Measurements from ENCODE around the gene ASPM. TPM values are rescaled to one million over a fixed set of nuclear protein-coding genes. Genes with fewer than 3 reads are reported as not detected.

Gene ASPM
- total RNA-seq, 1 donor = 5.1 TPM

- no peak overlapping the region for H3K27ac ChIP-seq (ENCODE audit: low read depth, low read length)
- H3K27me3 ChIP-seq (ENCODE audit: insufficient read depth, low read length) = no peaks in the 10 kb centered on the region
- H2AFZ ChIP-seq (ENCODE audit: low read length) = no peak overlapping the region
- TF ChIP-seq, protein P1, sequence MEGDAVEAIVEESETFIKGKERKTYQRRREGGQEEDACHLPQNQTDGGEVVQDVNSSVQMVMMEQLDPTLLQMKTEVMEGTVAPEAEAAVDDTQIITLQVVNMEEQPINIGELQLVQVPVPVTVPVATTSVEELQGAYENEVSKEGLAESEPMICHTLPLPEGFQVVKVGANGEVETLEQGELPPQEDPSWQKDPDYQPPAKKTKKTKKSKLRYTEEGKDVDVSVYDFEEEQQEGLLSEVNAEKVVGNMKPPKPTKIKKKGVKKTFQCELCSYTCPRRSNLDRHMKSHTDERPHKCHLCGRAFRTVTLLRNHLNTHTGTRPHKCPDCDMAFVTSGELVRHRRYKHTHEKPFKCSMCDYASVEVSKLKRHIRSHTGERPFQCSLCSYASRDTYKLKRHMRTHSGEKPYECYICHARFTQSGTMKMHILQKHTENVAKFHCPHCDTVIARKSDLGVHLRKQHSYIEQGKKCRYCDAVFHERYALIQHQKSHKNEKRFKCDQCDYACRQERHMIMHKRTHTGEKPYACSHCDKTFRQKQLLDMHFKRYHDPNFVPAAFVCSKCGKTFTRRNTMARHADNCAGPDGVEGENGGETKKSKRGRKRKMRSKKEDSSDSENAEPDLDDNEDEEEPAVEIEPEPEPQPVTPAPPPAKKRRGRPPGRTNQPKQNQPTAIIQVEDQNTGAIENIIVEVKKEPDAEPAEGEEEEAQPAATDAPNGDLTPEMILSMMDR (IDR thresholded peaks at IDR 0.05; ENCODE audit: extremely low read depth, low read depth, low read length) = no peak
- DNase-seq (ENCODE audit: insufficient read length, low spot score, missing footprints) = no peak
- no peak overlapping the region for H3K4me2 ChIP-seq (ENCODE audit: insufficient read depth, low read length)
- no peak overlapping the region for H3K4me3 ChIP-seq (ENCODE audit: insufficient read depth, low read length)
- no peaks in the 10 kb centered on the region for H3K4me1 ChIP-seq (ENCODE audit: insufficient read depth, low read length)
- H3K36me3 ChIP-seq (ENCODE audit: insufficient read depth, low read length) = no peaks in the 10 kb centered on the region
- H4K20me1 ChIP-seq (ENCODE audit: insufficient read depth, low read length) = no peaks in the 10 kb centered on the region
- no peaks in the 10 kb centered on the region for H3K79me2 ChIP-seq (ENCODE audit: insufficient read depth, low read length)
- H3K9me3 ChIP-seq (ENCODE audit: low read depth, low read length) = no peaks in the 10 kb centered on the region
These were observed 6.2 kb upstream of the ASPM start for GRCh38 chr1:197152662-197153061.

DNA sequence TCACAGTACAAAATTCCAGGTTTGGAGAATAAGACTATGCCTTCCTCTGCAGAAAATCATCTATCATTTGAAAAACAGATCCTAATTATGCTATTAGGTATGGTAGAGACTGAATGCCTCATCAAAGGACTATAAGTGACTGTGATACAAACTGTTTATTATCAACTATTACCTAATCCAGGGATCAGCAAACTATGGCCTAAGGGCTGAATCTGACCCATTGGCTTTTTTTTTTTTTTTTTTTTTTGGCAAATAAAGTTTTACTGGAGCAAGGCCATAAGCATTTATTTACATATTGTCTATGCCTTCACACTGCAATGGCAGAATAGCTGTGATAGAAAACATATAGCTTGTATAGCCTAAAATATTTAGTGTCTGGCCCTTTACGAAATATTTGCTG, 4.7 kb upstream of the ASPM start:
- no peak overlapping the region for H2AFZ ChIP-seq (ENCODE audit: low read length)
- H3K27me3 ChIP-seq (ENCODE audit: insufficient read depth, low read length) = no peaks in the 10 kb centered on the region
- no peak overlapping the region for H3K4me2 ChIP-seq (ENCODE audit: insufficient read depth, low read length)
- TF ChIP-seq, protein P1 (IDR thresholded peaks at IDR 0.05; ENCODE audit: extremely low read depth, low read depth, low read length) = no peak
- no peaks in the 10 kb centered on the region for H4K20me1 ChIP-seq (ENCODE audit: insufficient read depth, low read length)
- H3K4me3 ChIP-seq (ENCODE audit: insufficient read depth, low read length) = no peak overlapping the region
- no peaks in the 10 kb centered on the region for H3K36me3 ChIP-seq (ENCODE audit: insufficient read depth, low read length)
- H3K79me2 ChIP-seq (ENCODE audit: insufficient read depth, low read length) = peaks cover 2% of the 10 kb centered on the region
- H3K27ac ChIP-seq (ENCODE audit: low read depth, low read length) = no peak overlapping the region
- H3K4me1 ChIP-seq (ENCODE audit: insufficient read depth, low read length) = no peaks in the 10 kb centered on the region
- DNase-seq (ENCODE audit: insufficient read length, low spot score, missing footprints) = no peak
- H3K9me3 ChIP-seq (ENCODE audit: low read depth, low read length) = no peaks in the 10 kb centered on the region

DNA sequence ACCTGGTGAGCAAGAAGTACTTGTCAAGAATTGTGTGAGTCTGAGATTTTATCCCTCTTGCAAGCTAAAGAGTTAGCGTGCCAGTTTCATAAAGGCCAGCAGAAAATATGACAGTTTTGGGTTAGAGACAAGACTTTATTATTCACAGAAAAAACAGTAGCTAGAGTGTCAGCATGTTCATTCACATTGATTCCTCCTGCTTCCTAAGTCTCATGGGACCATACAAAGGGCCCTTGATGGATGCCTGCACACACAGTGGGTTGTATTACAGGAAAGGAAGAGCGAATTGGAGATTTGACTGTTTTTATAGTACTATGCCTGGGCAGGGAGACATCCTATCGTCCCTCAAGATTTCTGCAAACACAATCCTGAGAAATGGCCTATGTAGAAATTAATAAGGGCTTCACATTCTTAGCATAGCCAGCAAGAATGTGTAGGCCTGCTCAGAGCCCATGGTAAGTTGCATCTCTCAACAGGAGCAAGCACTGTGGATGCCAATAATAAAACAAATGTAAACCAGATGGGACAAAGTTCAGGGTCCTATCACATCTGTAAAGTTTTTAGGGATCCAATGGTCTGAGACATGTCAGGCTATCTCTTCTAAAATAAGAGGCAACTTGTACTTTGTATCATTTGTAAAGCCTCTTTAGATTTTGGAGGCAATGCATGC, 4.0 kb upstream of the ASPM start:
- H3K4me3 ChIP-seq (ENCODE audit: insufficient read depth, low read length) = no peak overlapping the region
- H3K4me1 ChIP-seq (ENCODE audit: insufficient read depth, low read length) = no peaks in the 10 kb centered on the region
- H3K27me3 ChIP-seq (ENCODE audit: insufficient read depth, low read length) = no peaks in the 10 kb centered on the region
- H3K27ac ChIP-seq (ENCODE audit: low read depth, low read length) = no peak overlapping the region
- H3K4me2 ChIP-seq (ENCODE audit: insufficient read depth, low read length) = no peak overlapping the region
- no peak overlapping the region for H2AFZ ChIP-seq (ENCODE audit: low read length)
- no peaks in the 10 kb centered on the region for H3K9me3 ChIP-seq (ENCODE audit: low read depth, low read length)
- peaks cover 9% of the 10 kb centered on the region for H3K79me2 ChIP-seq (ENCODE audit: insufficient read depth, low read length)
- DNase-seq (ENCODE audit: insufficient read length, low spot score, missing footprints) = no peak
- TF ChIP-seq, protein P1 (IDR thresholded peaks at IDR 0.05; ENCODE audit: extremely low read depth, low read depth, low read length) = no peak
- no peaks in the 10 kb centered on the region for H4K20me1 ChIP-seq (ENCODE audit: insufficient read depth, low read length)
- H3K36me3 ChIP-seq (ENCODE audit: insufficient read depth, low read length) = no peaks in the 10 kb centered on the region

- no peaks in the 10 kb centered on the region for H3K36me3 ChIP-seq (ENCODE audit: insufficient read depth, low read length)
- H3K9me3 ChIP-seq (ENCODE audit: low read depth, low read length) = no peaks in the 10 kb centered on the region
- no peak for DNase-seq (ENCODE audit: insufficient read length, low spot score, missing footprints)
- peaks cover 20% of the 10 kb centered on the region for H3K79me2 ChIP-seq (ENCODE audit: insufficient read depth, low read length)
- no peaks in the 10 kb centered on the region for H3K4me1 ChIP-seq (ENCODE audit: insufficient read depth, low read length)
- no peak overlapping the region for H3K4me2 ChIP-seq (ENCODE audit: insufficient read depth, low read length)
- H2AFZ ChIP-seq (ENCODE audit: low read length) = no peak overlapping the region
- no peaks in the 10 kb centered on the region for H4K20me1 ChIP-seq (ENCODE audit: insufficient read depth, low read length)
- no peak overlapping the region for H3K4me3 ChIP-seq (ENCODE audit: insufficient read depth, low read length)
- H3K27me3 ChIP-seq (ENCODE audit: insufficient read depth, low read length) = no peaks in the 10 kb centered on the region
- TF ChIP-seq, protein P1 (IDR thresholded peaks at IDR 0.05; ENCODE audit: extremely low read depth, low read depth, low read length) = no peak
- H3K27ac ChIP-seq (ENCODE audit: low read depth, low read length) = no peak overlapping the region
These were observed 2.9 kb upstream of the ASPM start for GRCh38 chr1:197149340-197149739.

Data from osteoblast (primary cell).